Measurements from ENCODE around the gene RASGRP3. TPM values are rescaled to one million over a fixed set of nuclear protein-coding genes. Genes with fewer than 3 reads are reported as not detected.

Gene RASGRP3
- total RNA-seq, 2 experiments from 2014 or later: 11.8 to 13.7 TPM

DNA sequence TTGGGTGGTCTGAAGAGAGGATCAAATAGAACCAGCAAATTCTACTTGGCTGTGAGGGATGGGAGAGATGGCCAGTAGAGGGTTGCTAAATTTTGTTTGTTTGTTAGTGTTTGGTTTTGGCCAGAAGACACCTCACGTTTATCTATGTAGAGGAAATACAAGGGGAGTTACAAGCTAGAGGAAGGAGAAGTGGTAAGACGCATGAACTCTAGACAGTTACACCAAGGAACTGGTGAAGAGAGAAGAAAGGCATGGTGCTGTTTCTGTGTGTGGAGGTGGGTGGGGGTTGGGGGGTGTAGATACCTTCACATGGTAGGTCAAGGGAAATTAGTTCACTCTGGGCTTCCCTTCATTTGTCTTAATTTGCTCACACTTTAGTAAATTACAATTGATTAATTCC is 25.6 kb downstream of the RASGRP3 start:
- DNase-seq: no peak
- peaks cover 2% of the 10 kb centered on the region for H3K27me3 Mint-ChIP-seq
- POLR2A ChIA-PET: no interaction called here
- H3K4me3 Mint-ChIP-seq: no peak overlapping the region
- H3K4me1 Mint-ChIP-seq: peaks cover 22% of the 10 kb centered on the region
- peaks cover 8% of the 10 kb centered on the region for H3K36me3 Mint-ChIP-seq (ENCODE audit: low read depth)
- no peak overlapping the region for H3K27ac Mint-ChIP-seq
- CTCF ChIA-PET: interaction anchor here (1.1 kb wide), 1 partner anchor 11 kb away, joined by 3 read pairs; no protein-coding TSS in a partner anchor
- H3K9me3 Mint-ChIP-seq: no peaks in the 10 kb centered on the region

DNA sequence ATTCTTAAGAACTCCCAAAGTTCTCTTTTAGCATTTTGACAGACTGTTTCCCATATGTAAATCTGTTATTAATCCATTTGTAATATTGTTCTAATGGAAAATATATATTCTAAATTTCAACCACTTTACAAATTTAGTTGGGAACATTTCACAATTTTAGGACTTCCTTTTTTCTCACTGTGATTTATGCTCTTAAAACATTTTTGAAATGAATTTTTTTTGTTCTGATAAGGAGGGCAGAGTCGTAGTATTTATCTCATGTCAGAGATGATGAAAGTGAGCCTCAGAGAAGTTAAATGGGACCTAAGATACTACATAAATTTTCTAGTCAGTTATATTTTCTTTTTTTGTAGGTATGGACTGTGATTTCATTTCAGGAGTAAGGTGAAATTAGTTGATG is 26.6 kb downstream of the RASGRP3 start:
- Mint-ChIP-seq H3K27ac (no peak overlapping the region), H3K4me1 (peaks cover 13% of the 10 kb centered on the region), H3K36me3 (ENCODE audit: low read depth) (peaks cover 7% of the 10 kb centered on the region), H3K27me3 (peaks cover 2% of the 10 kb centered on the region), H3K9me3 (no peaks in the 10 kb centered on the region), H3K4me3 (no peak overlapping the region)
- CTCF ChIA-PET: interaction anchor here (0.7 kb wide), 1 partner anchor 159 kb away, joined by 3 read pairs; no protein-coding TSS in a partner anchor
- POLR2A ChIA-PET: no interaction called here
- DNase-seq: no peak

DNA sequence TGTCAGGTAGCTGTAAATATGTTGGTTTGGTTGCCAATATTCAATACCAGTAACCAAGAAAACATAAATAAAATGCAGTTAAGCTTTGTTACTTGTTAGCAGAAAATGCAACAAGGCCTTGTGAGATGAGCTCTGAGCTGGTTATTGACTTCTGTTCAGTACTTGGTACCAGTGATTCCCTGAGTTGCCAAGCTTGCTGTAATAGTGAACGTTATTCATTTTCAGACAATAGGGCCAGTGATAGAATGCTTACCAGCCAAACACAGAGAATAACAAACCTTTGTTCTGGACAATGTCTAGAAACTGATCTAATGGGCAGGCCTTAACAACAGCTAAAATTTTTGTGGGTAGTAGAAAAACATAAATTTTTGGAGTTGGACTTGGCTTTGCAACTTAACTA is 29.5 kb downstream of the RASGRP3 start:
- Mint-ChIP-seq H3K27ac (no peak overlapping the region), H3K36me3 (ENCODE audit: low read depth) (peaks cover 2% of the 10 kb centered on the region), H3K27me3 (peaks cover 2% of the 10 kb centered on the region), H3K4me1 (peaks cover 5% of the 10 kb centered on the region), H3K4me3 (no peak overlapping the region), H3K9me3 (no peaks in the 10 kb centered on the region)
- DNase-seq: no peak
- CTCF ChIA-PET: no interaction called here
- POLR2A ChIA-PET: no interaction called here

DNA sequence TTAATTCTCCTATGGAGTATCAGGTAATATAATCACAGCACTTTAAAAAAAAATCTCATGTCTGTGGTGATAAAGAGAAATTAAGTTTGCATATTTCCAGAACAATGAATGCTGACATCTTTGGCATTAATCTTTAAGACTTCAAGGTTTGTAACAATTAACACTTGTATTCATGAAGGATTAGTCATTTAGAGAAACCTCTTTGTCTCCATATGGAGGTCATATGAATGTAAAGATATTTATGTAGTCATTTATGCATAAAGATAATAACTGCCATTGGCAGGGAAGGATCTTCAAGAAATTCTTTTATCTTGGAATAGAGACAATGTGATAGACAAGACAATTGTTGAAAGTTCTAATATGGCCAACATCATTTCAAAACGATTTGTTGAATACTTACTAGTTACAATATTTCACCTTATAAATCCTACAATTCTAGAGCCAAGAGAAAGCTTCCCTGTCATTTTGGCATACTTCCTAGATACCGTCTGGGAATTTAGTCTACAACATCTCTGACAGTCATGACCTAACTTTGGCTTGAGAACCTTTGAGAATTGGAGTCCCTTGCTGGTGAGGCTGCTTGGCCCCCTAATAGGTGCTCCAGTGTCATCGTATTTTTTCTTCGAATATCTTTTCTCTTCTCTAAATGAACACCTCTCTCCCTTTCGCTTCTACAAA is 33.6 kb downstream of the RASGRP3 start:
- H3K4me3 Mint-ChIP-seq: no peak overlapping the region
- ChIA-PET POLR2A (no interaction called here), CTCF (no interaction called here)
- no peaks in the 10 kb centered on the region for H3K4me1 Mint-ChIP-seq
- H3K27ac Mint-ChIP-seq: no peak overlapping the region
- DNase-seq: no peak
- H3K27me3 Mint-ChIP-seq: no peaks in the 10 kb centered on the region
- no peaks in the 10 kb centered on the region for H3K9me3 Mint-ChIP-seq
- H3K36me3 Mint-ChIP-seq (ENCODE audit: low read depth): peaks cover 10% of the 10 kb centered on the region

DNA sequence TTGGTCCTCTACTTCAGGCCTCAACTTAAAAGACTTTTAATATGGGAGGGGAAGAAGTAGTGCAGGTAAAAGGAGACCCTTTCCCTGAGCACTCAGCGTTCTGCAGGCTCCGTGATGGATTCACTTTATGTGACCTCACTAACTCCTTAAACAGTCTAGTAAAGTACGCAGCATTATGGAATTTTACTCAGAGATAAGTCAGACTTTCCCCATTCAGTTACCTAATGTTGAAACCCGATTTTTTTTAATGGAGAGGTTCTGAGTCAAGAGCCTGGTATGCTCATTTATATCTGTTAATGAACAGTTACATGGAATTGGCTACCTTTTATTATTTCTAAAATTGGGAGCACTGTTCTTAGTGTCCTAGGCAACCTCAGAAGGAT is 34.1 kb downstream of the RASGRP3 start:
- no peak overlapping the region for H3K27ac Mint-ChIP-seq
- no peak for DNase-seq
- peaks cover 15% of the 10 kb centered on the region for H3K36me3 Mint-ChIP-seq (ENCODE audit: low read depth)
- no peaks in the 10 kb centered on the region for H3K9me3 Mint-ChIP-seq
- no peak overlapping the region for H3K4me3 Mint-ChIP-seq
- POLR2A ChIA-PET: no interaction called here
- no peaks in the 10 kb centered on the region for H3K27me3 Mint-ChIP-seq
- no peaks in the 10 kb centered on the region for H3K4me1 Mint-ChIP-seq
- CTCF ChIA-PET: no interaction called here

DNA sequence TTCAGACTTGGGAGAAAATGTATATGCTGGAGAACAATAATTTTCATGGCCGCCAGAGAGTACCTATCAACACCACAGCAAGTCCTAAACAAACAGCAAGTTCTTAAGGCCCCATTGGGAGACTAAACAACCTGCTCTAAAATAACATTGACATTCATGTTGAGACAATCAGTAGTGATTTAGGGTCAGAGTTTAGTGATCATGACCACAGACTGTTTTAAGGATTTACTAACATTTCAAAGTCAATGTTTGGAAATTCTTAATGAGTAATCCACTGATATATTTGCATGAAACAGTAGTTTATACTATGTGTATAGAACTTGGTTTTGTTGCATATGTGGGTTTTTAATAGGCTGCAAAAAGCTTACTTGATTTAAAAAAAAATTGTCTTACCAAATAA is 34.7 kb downstream of the RASGRP3 start:
- no peaks in the 10 kb centered on the region for H3K4me1 Mint-ChIP-seq
- CTCF ChIA-PET: no interaction called here

DNA sequence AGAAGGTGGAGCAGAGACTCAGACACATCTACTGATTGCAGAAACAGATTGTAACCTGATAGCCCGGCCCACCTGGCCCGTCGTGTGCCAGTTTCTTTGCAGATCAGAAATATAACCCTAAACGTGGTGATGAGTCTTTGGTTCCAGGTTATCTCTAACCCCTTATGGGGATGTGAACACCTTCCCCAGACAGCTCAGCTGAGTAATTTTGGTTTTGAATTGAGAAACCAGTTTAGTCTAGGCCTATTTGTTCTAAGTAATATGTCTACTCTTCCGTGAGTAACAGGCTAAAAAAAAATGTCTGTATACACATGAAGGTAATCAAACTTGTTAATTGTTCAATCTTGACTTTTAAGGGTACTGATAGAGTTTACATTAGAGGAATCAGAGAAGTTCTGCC is 35.7 kb downstream of the RASGRP3 start:
- Mint-ChIP-seq H3K27ac (no peak overlapping the region), H3K9me3 (peaks cover 2% of the 10 kb centered on the region), H3K4me3 (no peak overlapping the region), H3K36me3 (ENCODE audit: low read depth) (peaks cover 21% of the 10 kb centered on the region), H3K4me1 (no peaks in the 10 kb centered on the region), H3K27me3 (no peaks in the 10 kb centered on the region)
- no peak for DNase-seq
- ChIA-PET CTCF (no interaction called here), POLR2A (no interaction called here)

More for the DNA sequence above, 34.7 kb downstream of the RASGRP3 start:
- H3K27me3 Mint-ChIP-seq: no peaks in the 10 kb centered on the region
- DNase-seq: no peak
- POLR2A ChIA-PET: no interaction called here
- H3K4me3 Mint-ChIP-seq: no peak overlapping the region
- H3K27ac Mint-ChIP-seq: no peak overlapping the region
- H3K36me3 Mint-ChIP-seq (ENCODE audit: low read depth): peaks cover 15% of the 10 kb centered on the region
- H3K9me3 Mint-ChIP-seq: no peaks in the 10 kb centered on the region

DNA sequence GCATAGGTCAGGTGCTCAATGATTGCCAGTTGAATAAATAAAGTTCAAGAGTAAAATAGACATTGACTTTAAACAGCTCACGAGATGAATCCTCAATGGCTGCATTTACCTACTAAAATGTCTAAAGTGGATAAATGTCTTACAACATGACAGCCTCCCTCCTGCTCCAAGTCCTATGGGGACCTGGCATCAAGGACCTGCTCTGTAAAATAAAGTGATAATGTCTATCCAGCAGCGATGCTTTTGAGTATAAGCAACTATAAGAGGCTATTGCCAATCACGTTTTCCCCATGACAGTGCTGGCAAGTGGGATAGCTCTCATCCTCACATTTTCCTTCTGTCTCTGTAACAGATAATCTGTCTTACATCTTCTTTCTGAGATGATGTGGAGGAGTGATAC is 37.0 kb downstream of the RASGRP3 start:
- peaks cover 2% of the 10 kb centered on the region for H3K9me3 Mint-ChIP-seq
- POLR2A ChIA-PET: no interaction called here
- H3K4me1 Mint-ChIP-seq: no peaks in the 10 kb centered on the region
- H3K27ac Mint-ChIP-seq: no peak overlapping the region
- H3K4me3 Mint-ChIP-seq: no peak overlapping the region
- no peaks in the 10 kb centered on the region for H3K27me3 Mint-ChIP-seq
- peaks cover 25% of the 10 kb centered on the region for H3K36me3 Mint-ChIP-seq (ENCODE audit: low read depth)
- CTCF ChIA-PET: no interaction called here
- DNase-seq: no peak

DNA sequence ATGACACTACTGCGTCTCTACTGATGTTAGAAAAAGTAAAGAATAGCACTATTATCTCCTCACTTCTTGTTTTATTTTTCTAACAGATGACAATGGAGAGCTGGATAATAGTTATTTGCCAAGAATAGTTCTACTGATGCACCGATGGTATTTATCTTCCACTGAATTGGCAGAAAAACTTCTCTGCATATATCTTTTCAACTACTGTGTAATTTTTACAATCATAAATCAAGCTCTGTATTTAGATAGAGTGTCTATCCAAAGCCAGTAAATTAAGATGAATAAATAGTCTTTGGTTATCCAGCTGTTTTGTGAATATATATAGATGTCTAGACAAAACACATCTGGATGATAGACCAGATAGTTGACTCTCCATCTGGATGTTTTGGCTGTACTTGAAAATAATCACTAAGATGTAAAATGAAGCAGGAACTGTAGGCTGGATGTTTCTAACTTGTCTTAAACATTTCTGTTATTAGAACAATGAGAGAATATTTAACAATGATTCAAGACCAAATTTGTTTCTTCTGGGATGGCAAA is 40.1 kb downstream of the RASGRP3 start:
- POLR2A ChIA-PET: no interaction called here
- no peak overlapping the region for H3K27ac Mint-ChIP-seq

DNA sequence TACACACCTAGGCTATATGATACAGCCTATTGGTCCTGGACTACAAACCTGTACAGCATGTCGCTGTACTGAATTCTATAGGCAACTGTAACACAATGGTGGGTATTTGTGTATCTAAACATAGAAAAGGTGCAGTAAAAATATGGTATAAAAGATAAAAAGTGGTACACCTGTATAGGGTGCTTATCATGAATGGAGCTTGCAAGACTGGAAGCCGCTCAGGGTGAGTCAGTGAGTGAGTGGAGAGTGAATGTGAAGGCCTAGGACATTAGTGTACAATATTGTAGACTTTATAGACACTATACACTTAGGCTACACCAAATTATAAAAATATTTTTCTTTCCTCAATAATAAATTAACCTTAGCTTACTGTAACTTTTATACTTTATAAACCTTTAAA is 41.8 kb downstream of the RASGRP3 start:
- ChIA-PET POLR2A (no interaction called here), CTCF (no interaction called here)
- H3K4me1 Mint-ChIP-seq: no peaks in the 10 kb centered on the region
- H3K9me3 Mint-ChIP-seq: peaks cover 2% of the 10 kb centered on the region
- DNase-seq: no peak
- no peak overlapping the region for H3K27ac Mint-ChIP-seq
- no peaks in the 10 kb centered on the region for H3K27me3 Mint-ChIP-seq
- H3K36me3 Mint-ChIP-seq (ENCODE audit: low read depth): peaks cover 28% of the 10 kb centered on the region
- no peak overlapping the region for H3K4me3 Mint-ChIP-seq

More for the DNA sequence above, 40.1 kb downstream of the RASGRP3 start:
- Mint-ChIP-seq H3K4me1 (no peaks in the 10 kb centered on the region), H3K36me3 (ENCODE audit: low read depth) (peaks cover 30% of the 10 kb centered on the region), H3K27me3 (no peaks in the 10 kb centered on the region), H3K4me3 (no peak overlapping the region), H3K9me3 (peaks cover 2% of the 10 kb centered on the region)
- CTCF ChIA-PET: no interaction called here
- no peak for DNase-seq

DNA sequence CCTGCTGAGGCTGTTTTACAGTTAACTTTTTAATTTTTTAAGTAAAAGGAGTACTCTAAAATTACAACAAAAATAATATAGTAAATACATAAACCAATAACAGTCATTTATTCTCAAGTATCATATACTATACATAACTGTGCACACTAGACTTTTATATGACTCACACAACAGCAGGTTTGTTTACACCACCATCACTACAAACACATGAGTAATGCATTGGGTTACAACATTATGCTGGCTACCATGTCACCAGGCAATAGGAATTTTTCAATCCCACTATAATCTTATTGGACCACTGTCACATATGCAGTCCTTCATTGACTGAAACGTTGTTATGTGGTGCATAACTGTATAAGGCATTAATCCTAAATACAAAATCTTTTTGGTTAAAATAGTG is 42.5 kb downstream of the RASGRP3 start:
- CTCF ChIA-PET: no interaction called here
- peaks cover 2% of the 10 kb centered on the region for H3K9me3 Mint-ChIP-seq
- H3K27ac Mint-ChIP-seq: no peak overlapping the region
- no peaks in the 10 kb centered on the region for H3K27me3 Mint-ChIP-seq
- no peak overlapping the region for H3K4me3 Mint-ChIP-seq
- peaks cover 33% of the 10 kb centered on the region for H3K36me3 Mint-ChIP-seq (ENCODE audit: low read depth)
- no peaks in the 10 kb centered on the region for H3K4me1 Mint-ChIP-seq
- POLR2A ChIA-PET: no interaction called here
- no peak for DNase-seq

DNA sequence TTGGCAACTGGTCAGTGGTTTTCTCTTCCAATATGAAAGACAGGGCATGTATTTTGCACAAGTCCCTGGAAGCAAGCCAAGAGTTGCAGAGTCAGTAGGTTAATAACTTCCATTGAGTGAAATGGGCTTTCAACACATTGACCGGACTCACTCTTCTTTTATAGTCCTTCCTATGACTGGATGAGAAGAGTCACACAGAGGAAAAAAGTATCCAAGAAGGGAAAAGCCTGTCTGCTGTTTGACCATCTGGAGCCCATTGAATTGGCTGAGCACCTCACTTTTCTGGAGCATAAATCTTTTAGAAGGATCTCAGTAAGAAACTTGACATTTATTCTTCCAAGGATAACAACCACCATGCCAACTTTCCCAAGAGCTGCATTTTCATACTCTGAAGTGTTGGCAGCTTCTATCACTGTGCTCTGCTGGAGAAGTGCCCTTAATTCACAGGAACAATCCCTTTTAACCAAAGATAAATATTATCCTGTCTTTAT is 45.4 kb downstream of the RASGRP3 start:
- Mint-ChIP-seq H3K27me3 (no peaks in the 10 kb centered on the region), H3K4me1 (peaks cover 10% of the 10 kb centered on the region), H3K36me3 (ENCODE audit: low read depth) (peaks cover 22% of the 10 kb centered on the region), H3K9me3 (no peaks in the 10 kb centered on the region), H3K27ac (no peak overlapping the region), H3K4me3 (no peak overlapping the region)
- no peak for DNase-seq
- CTCF ChIA-PET: interaction anchor here (0.8 to 2.0 kb wide), 3 partner anchors 8 to 677 kb away, joined by 3 to 4 read pairs (median 4); no protein-coding TSS in a partner anchor
- POLR2A ChIA-PET: no interaction called here

DNA sequence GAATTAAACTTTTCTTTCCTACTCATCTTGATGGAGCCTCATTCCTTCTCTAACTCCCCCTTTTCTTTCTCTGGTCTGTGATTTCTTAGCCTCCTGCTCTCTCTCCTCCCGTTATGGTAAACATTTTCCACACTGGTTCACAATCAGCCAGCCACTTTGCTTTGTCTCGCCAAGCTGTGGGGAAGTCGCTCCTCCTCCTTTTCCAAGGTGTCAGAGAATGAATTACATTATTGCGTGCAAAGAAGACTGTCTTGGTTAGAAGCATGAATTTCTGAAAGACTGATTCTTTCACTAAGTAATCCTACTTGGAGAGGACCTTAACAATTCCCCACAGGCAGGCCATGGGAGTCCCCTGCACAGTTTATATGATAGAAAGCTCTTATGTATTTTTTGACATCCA is 46.1 kb downstream of the RASGRP3 start:
- Mint-ChIP-seq H3K9me3 (no peaks in the 10 kb centered on the region), H3K36me3 (ENCODE audit: low read depth) (peaks cover 20% of the 10 kb centered on the region), H3K4me3 (no peak overlapping the region), H3K27ac (no peak overlapping the region), H3K4me1 (peaks cover 12% of the 10 kb centered on the region), H3K27me3 (no peaks in the 10 kb centered on the region)
- no peak for DNase-seq
- CTCF ChIA-PET: no interaction called here
- POLR2A ChIA-PET: no interaction called here

DNA sequence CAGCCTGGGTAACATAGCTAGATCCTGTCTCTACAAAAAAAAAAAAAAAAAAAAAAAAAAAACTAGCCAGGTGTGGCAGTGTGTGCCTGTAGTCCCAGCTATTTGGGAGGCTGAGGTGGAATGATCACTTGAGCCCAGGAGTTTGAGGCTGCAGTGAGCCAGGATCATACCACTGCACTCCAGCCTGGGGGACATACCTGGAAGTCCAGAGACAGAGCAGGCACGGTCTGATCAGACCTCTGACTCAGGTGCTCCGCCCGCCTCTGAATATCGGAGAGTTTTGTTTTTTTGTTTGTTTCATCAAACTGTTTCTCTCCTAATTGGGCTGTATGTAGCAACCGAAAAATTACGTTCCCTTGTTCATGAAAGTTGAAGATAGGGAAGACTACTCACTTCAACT is 49.2 kb downstream of the RASGRP3 start:
- Mint-ChIP-seq H3K27me3 (no peaks in the 10 kb centered on the region), H3K4me3 (no peak overlapping the region), H3K9me3 (no peaks in the 10 kb centered on the region), H3K4me1 (peaks cover 12% of the 10 kb centered on the region), H3K27ac (no peak overlapping the region), H3K36me3 (ENCODE audit: low read depth) (peaks cover 33% of the 10 kb centered on the region)
- no peak for DNase-seq
- ChIA-PET POLR2A (no interaction called here), CTCF (interaction anchor here (0.9 kb wide), 1 partner anchor 49 kb away, joined by 3 read pairs; the partner anchor contains the start of gene RASGRP3)

All from activated CD4-positive, alpha-beta T cell treated with anti-CD3 and anti-CD28 coated beads, Interleukin-2, amount 10 ng/mL, durations not matched to agents 7 days and 5 days (primary cell).